ENCODE measurements around the gene ORAI1.

- TF ChIP-seq CTCF (IDR thresholded peaks at IDR 0.05) = no peak
- no peak for TF ChIP-seq EP300 (IDR thresholded peaks at IDR 0.05)
- peak in 1 of 2 donors; percentile 50 for TF ChIP-seq POLR2AphosphoS5 (IDR thresholded peaks at IDR 0.05)
- no peak for TF ChIP-seq POLR2A (IDR thresholded peaks at IDR 0.05; ENCODE audit: low read depth)
Measured at GRCh38 chr12:121580959-121581685, 45.2 kb upstream of the ORAI1 start, which contains the start of gene KDM2B.
